CD4-positive, alpha-beta T cell treated with Interleukin-6 for 4 hours (primary cell): Measurements from ENCODE around the gene FHOD1.

Experiments used
- DNase-seq: peaks from one replicate; pipeline ENCODE4 v3.0.0-alpha.2; 2020; ENCODE audit warnings: mixed read lengths

FHOD1 gene

GRCh38 chr16:67277294-67277998, 30.2 kb upstream of the FHOD1 start:
- DNase-seq, result no peak

- no peak for DNase-seq
Observed at GRCh38 chr16:67275321-67275720, 28.0 kb upstream of the FHOD1 start.

- no peak for DNase-seq
Observed at GRCh38 chr16:67271446-67271845, 24.2 kb upstream of the FHOD1 start.

GRCh38 chr16:67270931-67271338, 23.7 kb upstream of the FHOD1 start:
- DNase-seq, result no peak

- no peak for DNase-seq
Observed at GRCh38 chr16:67269766-67270165, 22.5 kb upstream of the FHOD1 start.

- DNase-seq, result no peak
Observed at GRCh38 chr16:67268136-67268579, 20.9 kb upstream of the FHOD1 start.

GRCh38 chr16:67265834-67266233, 18.6 kb upstream of the FHOD1 start:
- DNase-seq, result no peak

GRCh38 chr16:67264866-67265265, 17.6 kb upstream of the FHOD1 start:
- DNase-seq, result no peak

GRCh38 chr16:67264277-67264676, 17.0 kb upstream of the FHOD1 start:
- DNase-seq, result no peak

- no peak for DNase-seq
Observed at GRCh38 chr16:67263201-67263600, 15.9 kb upstream of the FHOD1 start.

- DNase-seq, result peak; percentile 26
Observed at GRCh38 chr16:67260426-67261063, 13.3 kb upstream of the FHOD1 start.

GRCh38 chr16:67259705-67260104, 12.4 kb upstream of the FHOD1 start:
- no peak for DNase-seq

- DNase-seq, result no peak
Observed at GRCh38 chr16:67258161-67258835, 11.0 kb upstream of the FHOD1 start.

- DNase-seq, result no peak
Observed at GRCh38 chr16:67257486-67258160, 10.3 kb upstream of the FHOD1 start.

GRCh38 chr16:67256701-67257230, 9.5 kb upstream of the FHOD1 start:
- no peak for DNase-seq

GRCh38 chr16:67255553-67256221, 8.4 kb upstream of the FHOD1 start:
- no peak for DNase-seq

- no peak for DNase-seq
Observed at GRCh38 chr16:67254801-67255552, 7.7 kb upstream of the FHOD1 start.

- DNase-seq, result no peak
Observed at GRCh38 chr16:67252609-67253497, 5.6 kb upstream of the FHOD1 start.

- DNase-seq, result no peak
Observed at GRCh38 chr16:67250045-67250327, 2.7 kb upstream of the FHOD1 start.

GRCh38 chr16:67249178-67250044, 2.1 kb upstream of the FHOD1 start:
- no peak for DNase-seq
